HFF-Myc (cell line): ENCODE measurements around the gene CHRND.

Experiments
- DNase-seq: peaks from one replicate; pipeline ENCODE4 v3.0.0-alpha.2; 2011; ENCODE audit warnings: low read depth; ENCODE audit errors: extremely low read depth
- H3K4me3 ChIP-seq: replicated peaks from 2 replicates; pipeline ENCODE4 v1.5.1; 2011; ENCODE audit warnings: low read depth, mild to moderate bottlenecking, control low read depth, low read length
- CTCF ChIP-seq: IDR thresholded peaks from 2 replicates; pipeline ENCODE4 v1.5.1; 2012; ENCODE audit warnings: mild to moderate bottlenecking, low read depth, low read length, control low read depth; ENCODE audit errors: missing control alignments

The CHRND gene

GRCh38 chr2:232525791-232526371, at the start of gene CHRND:
Gene CHRND, plus strand, starts transcription at chr2:232526160. Its CDS starts 56 bp downstream, at chr2:232526216.
- no peak for TF ChIP-seq CTCF
- DNase-seq, result no peak
- no peak within 1 kb of the TSS for H3K4me3 ChIP-seq

- no peak overlapping the region for H3K4me3 ChIP-seq
- no peak for TF ChIP-seq CTCF
- DNase-seq, result no peak
Measured at GRCh38 chr2:232476791-232477190, 49.2 kb upstream of the CHRND start.

- DNase-seq, result no peak
- H3K4me3 ChIP-seq, result no peak overlapping the region
- no peak for TF ChIP-seq CTCF
Measured at GRCh38 chr2:232477751-232478510, 48.0 kb upstream of the CHRND start.

- no peak for TF ChIP-seq CTCF
- DNase-seq, result no peak
- no peak overlapping the region for H3K4me3 ChIP-seq
Measured at GRCh38 chr2:232478571-232479340, 47.2 kb upstream of the CHRND start.

- TF ChIP-seq CTCF, result no peak
- no peak for DNase-seq
- H3K4me3 ChIP-seq, result no peak overlapping the region
Measured at GRCh38 chr2:232479341-232480200, 46.4 kb upstream of the CHRND start.
